HG03139 (cell line): ENCODE data around the gene MYDGF.
"Not testable (repeated sequence)": the region's sequence is repeated elsewhere in the genome, so short reads cannot be mapped to it uniquely, and the experiment has no call there.

Experiments used
- ATAC-seq: cut with Tn5 transposase; IDR thresholded peaks from one replicate; pipeline ENCODE4 v1.9.1; 2021; ENCODE audit not compliant: unreplicated experiment

The MYDGF gene

GRCh38 chr19:4669723-4670480, at the start of gene MYDGF:
Gene MYDGF, minus strand, starts transcription at chr19:4670342. Its CDS starts 8 bp downstream, at chr19:4670334.
- ATAC-seq, result peak; percentile 82

GRCh38 chr19:4719499-4719866, 49.3 kb upstream of the MYDGF start:
- no peak for ATAC-seq

- no peak for ATAC-seq
Measured at GRCh38 chr19:4717966-4718701, 48.0 kb upstream of the MYDGF start.

GRCh38 chr19:4717191-4717965, 47.2 kb upstream of the MYDGF start:
- no peak for ATAC-seq

- no peak for ATAC-seq
Measured at GRCh38 chr19:4715529-4716221, 45.5 kb upstream of the MYDGF start.

- ATAC-seq, result not testable (repeated sequence)
Measured at GRCh38 chr19:4715178-4715528, 45.0 kb upstream of the MYDGF start.

- ATAC-seq, result no peak
Measured at GRCh38 chr19:4714016-4714415, 43.9 kb upstream of the MYDGF start.

- no peak for ATAC-seq
Measured at GRCh38 chr19:4713384-4713951, 43.3 kb upstream of the MYDGF start.

GRCh38 chr19:4712771-4713170, 42.6 kb upstream of the MYDGF start:
- ATAC-seq, result no peak

- ATAC-seq, result no peak
Measured at GRCh38 chr19:4711211-4711610, 41.1 kb upstream of the MYDGF start.

- ATAC-seq, result no peak
Measured at GRCh38 chr19:4710281-4710600, 40.1 kb upstream of the MYDGF start.

- ATAC-seq, result no peak
Measured at GRCh38 chr19:4709440-4710280, 39.5 kb upstream of the MYDGF start.

GRCh38 chr19:4707956-4708650, 38.0 kb upstream of the MYDGF start:
- ATAC-seq, result no peak

- no peak for ATAC-seq
Measured at GRCh38 chr19:4707322-4707721, 37.2 kb upstream of the MYDGF start.

- ATAC-seq, result no peak
Measured at GRCh38 chr19:4705413-4706131, 35.4 kb upstream of the MYDGF start.

GRCh38 chr19:4704317-4704673, 34.2 kb upstream of the MYDGF start:
- ATAC-seq, result no peak

GRCh38 chr19:4703671-4704316, 33.7 kb upstream of the MYDGF start:
- no peak for ATAC-seq

GRCh38 chr19:4702764-4703163, 32.6 kb upstream of the MYDGF start:
- no peak for ATAC-seq
